ENCODE measurements around the gene NTN1. TPM values are rescaled to one million over a fixed set of nuclear protein-coding genes. Genes with fewer than 3 reads are reported as not detected.

NTN1 gene
- total RNA-seq, 4 donors from 2014 or later = 3.6 to 20.6 (median 7.2) TPM

DNA sequence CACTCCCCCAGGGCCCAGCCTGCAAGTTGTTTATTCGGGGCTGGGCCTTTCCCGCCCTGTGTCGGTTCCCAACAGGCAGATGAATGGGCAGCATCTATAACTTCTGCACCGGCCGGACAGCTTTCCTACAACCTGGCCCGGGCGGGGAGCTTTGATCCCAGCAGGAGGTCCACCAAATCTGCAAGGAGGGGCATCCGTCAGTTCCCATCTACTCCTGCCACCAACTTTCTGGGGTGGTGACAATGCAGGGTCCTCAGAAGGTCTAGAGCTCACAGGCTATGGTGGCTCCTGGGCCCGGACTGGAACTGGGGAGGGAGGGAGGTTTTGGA lies 211.9 kb downstream of the NTN1 start:
- H3K27ac ChIP-seq = no peak overlapping the region
- TF ChIP-seq POLR2A (IDR thresholded peaks at IDR 0.05) = no peak
- TF ChIP-seq CTCF (IDR thresholded peaks at IDR 0.05) = no peak
- no peak for TF ChIP-seq POLR2AphosphoS5 (IDR thresholded peaks at IDR 0.05)

DNA sequence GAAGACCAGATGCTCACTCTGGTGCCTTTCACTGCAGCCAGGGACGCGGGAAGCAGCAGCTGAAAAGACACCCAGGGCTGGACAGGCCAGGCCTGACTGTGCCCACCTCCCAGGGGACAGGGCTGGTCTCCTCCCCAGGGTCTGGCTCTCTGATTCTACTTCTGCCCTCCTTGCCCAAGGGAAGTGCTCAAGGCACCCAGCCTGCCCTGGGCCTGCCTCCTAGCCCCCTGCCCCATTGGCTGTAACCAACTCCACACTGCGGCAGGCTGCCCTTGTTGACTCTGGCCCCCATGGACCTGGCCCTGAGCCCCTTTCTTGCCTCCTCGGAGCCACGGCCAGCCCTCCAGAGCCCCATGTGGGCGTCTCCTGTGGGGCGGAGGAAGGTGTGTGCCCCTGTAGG lies 212.5 kb downstream of the NTN1 start:
- 85% methylated on average over 7 of the region's 7 CpGs; no CpG with 5 or more reads in 1 of the 2 donors for WGBS, 2 donors (ENCODE audit: low coverage in 1 of 2)
- Histone ChIP-seq H3K4me1 (peaks cover 0 to 4% (median 2%) of the 10 kb centered on the region in 4 donors), H3K9me3 (no peaks in the 10 kb centered on the region), H3K36me3 (no peaks in the 10 kb centered on the region), H3K27ac (no peak overlapping the region), H3K4me3 (no peak overlapping the region), H3K27me3 (no peaks in the 10 kb centered on the region)
- DNase-seq = no peak
- intact Hi-C loops (cut with DNase I; ENCODE audit: low total_unique reads) (no loop called here), in situ Hi-C loops (cut with MboI; ENCODE audit: low pct_ligation_motif_present in 1 of 4, low pct_unique_long_range_greater_than_20kb in 1 of 4, low sequenced_read_pairs in 3 of 4) (no loop called here)
- TF ChIP-seq POLR2AphosphoS5 (IDR thresholded peaks at IDR 0.05) = no peak
- no peak for TF ChIP-seq CTCF (IDR thresholded peaks at IDR 0.05)
- TF ChIP-seq EP300 (IDR thresholded peaks at IDR 0.05; ENCODE audit: low read depth) = no peak
- no peak for TF ChIP-seq POLR2A (IDR thresholded peaks at IDR 0.05)

More for the DNA sequence above, 211.9 kb downstream of the NTN1 start:
- 60% methylated on average over 9 of the region's 9 CpGs; no CpG with 5 or more reads in 1 of the 2 donors for WGBS, 2 donors (ENCODE audit: low coverage in 1 of 2)
- Histone ChIP-seq H3K36me3 (no peaks in the 10 kb centered on the region), H3K9me3 (no peaks in the 10 kb centered on the region), H3K27me3 (no peaks in the 10 kb centered on the region), H3K4me1 (peaks cover 0 to 2% (median under 1%) of the 10 kb centered on the region in 4 donors), H3K4me3 (no peak overlapping the region)
- intact Hi-C loops (cut with DNase I; ENCODE audit: low total_unique reads) (no loop called here), in situ Hi-C loops (cut with MboI; ENCODE audit: low pct_ligation_motif_present in 1 of 4, low pct_unique_long_range_greater_than_20kb in 1 of 4, low sequenced_read_pairs in 3 of 4) (no loop called here)
- no peak for DNase-seq

DNA sequence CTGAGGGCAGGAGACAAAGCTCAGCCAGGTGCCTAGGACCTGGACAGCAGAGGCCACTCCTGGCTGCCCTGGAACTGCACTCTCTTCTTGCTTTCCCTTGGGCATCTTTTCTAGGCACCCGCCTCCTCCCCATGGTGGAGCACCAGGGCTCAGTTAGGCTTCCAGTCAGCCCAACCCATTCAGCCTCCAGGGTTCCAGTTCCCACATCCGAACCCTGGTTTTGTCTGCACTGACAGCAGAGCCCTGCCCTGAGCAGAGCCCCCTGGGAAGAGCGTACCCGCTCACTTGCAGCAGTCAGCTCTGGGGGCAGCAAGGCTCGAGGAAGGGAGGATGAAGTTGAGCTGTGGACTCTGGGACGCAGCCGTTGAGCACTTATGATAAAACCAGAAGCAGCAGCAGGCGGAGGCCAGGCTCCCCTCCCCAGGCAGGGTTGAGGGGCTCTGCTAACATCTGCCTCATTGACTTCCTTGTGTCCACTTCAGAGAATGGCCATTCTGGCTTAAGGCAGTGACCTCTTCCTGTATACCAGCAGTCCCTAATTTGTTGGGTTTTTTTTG lies 213.2 kb downstream of the NTN1 start:
- no peak for TF ChIP-seq POLR2AphosphoS5 (IDR thresholded peaks at IDR 0.05)
- no peak for TF ChIP-seq EP300 (IDR thresholded peaks at IDR 0.05; ENCODE audit: low read depth)
- TF ChIP-seq CTCF (IDR thresholded peaks at IDR 0.05) = no peak
- TF ChIP-seq POLR2A (IDR thresholded peaks at IDR 0.05) = no peak
- Histone ChIP-seq H3K4me1 (peaks cover 4 to 11% (median 9%) of the 10 kb centered on the region in 4 donors), H3K4me3 (no peak overlapping the region), H3K36me3 (no peaks in the 10 kb centered on the region), H3K9me3 (no peaks in the 10 kb centered on the region), H3K27ac (no peak overlapping the region), H3K27me3 (no peaks in the 10 kb centered on the region)
- WGBS, 2 donors (ENCODE audit: low coverage in 1 of 2) = 90% methylated on average over 8 of the region's 8 CpGs; no CpG with 5 or more reads in 1 of the 2 donors
- in situ Hi-C loops (cut with MboI; ENCODE audit: low pct_ligation_motif_present in 1 of 4, low pct_unique_long_range_greater_than_20kb in 1 of 4, low sequenced_read_pairs in 3 of 4) = no loop called here
- DNase-seq = no peak
- intact Hi-C loops (cut with DNase I; ENCODE audit: low total_unique reads) = no loop called here

GRCh38 chr17:9235346-9235745 lies 214.0 kb downstream of the NTN1 start:
- WGBS, 2 donors (ENCODE audit: low coverage in 1 of 2) = 70% methylated on average over 4 of the region's 4 CpGs; no CpG with 5 or more reads in 1 of the 2 donors

More at GRCh38 chr17:9235346-9235745, 214.0 kb downstream of the NTN1 start:
- in situ Hi-C loops (cut with MboI; ENCODE audit: low pct_ligation_motif_present in 1 of 4, low pct_unique_long_range_greater_than_20kb in 1 of 4, low sequenced_read_pairs in 3 of 4) = no loop called here
- intact Hi-C loops (cut with DNase I; ENCODE audit: low total_unique reads) = no loop called here
- Histone ChIP-seq H3K4me3 (no peak overlapping the region), H3K4me1 (peaks cover 7 to 17% (median 13%) of the 10 kb centered on the region in 4 donors), H3K36me3 (no peaks in the 10 kb centered on the region), H3K27ac (no peak overlapping the region), H3K9me3 (no peaks in the 10 kb centered on the region), H3K27me3 (no peaks in the 10 kb centered on the region)
- TF ChIP-seq CTCF (IDR thresholded peaks at IDR 0.05) = no peak
- no peak for TF ChIP-seq POLR2A (IDR thresholded peaks at IDR 0.05)
- no peak for TF ChIP-seq EP300 (IDR thresholded peaks at IDR 0.05; ENCODE audit: low read depth)
- no peak for TF ChIP-seq POLR2AphosphoS5 (IDR thresholded peaks at IDR 0.05)
- no peak for DNase-seq
